Natural killer cell (primary cell): ENCODE data around the gene ARSB. TPM values are rescaled to one million over a fixed set of nuclear protein-coding genes. Genes with fewer than 3 reads are reported as not detected.

Experiments
- ATAC-seq, 3 donors: fragments of 150-1000 bp in 2 of 3; fragments of 200-7000 bp in 1 of 3; cut with Tn5 transposase; 1 replicate in 1 of 3; 2 replicates in 2 of 3; pipeline ENCODE4 v1.10.0; 2021; ENCODE audit warnings: mild to moderate bottlenecking in 2 of 3, moderate library complexity in 2 of 3
- DNase-seq, 2 donors: peaks; one replicate each; pipeline versions ENCODE4 v3.0.0 to v3.0.0-alpha.2; 2013 to 2021; ENCODE audit warnings: mixed read lengths in 1 of 2
- H3K27ac ChIP-seq: one replicate; pipeline ENCODE4 v1.5.1; 2013; ENCODE audit warnings: mild to moderate bottlenecking, low read length
- H3K27me3 ChIP-seq: one replicate; pipeline ENCODE4 v1.6.1; 2013; ENCODE audit warnings: low read length; ENCODE audit not compliant: control insufficient read depth, insufficient read depth
- H3K36me3 ChIP-seq: one replicate; pipeline ENCODE4 v1.6.1; 2013; ENCODE audit warnings: low read length; ENCODE audit not compliant: control insufficient read depth, insufficient read depth
- H3K4me1 ChIP-seq: one replicate; pipeline ENCODE4 v1.6.1; 2013; ENCODE audit warnings: low read length; ENCODE audit not compliant: control insufficient read depth, insufficient read depth
- H3K4me3 ChIP-seq: one replicate; pipeline ENCODE4 v1.5.1; 2013; ENCODE audit warnings: low read length
- H3K9me3 ChIP-seq: one replicate; pipeline ENCODE4 v1.6.1; 2013; ENCODE audit warnings: low read length; ENCODE audit not compliant: control insufficient read depth, insufficient read depth
- H3K27ac Mint-ChIP-seq, 2 donors: one replicate each; pipeline ENCODE4 v1.8.0; 2022; ENCODE audit warnings: mild to moderate bottlenecking in 2 of 2, mixed read lengths in 2 of 2, moderate library complexity in 1 of 2
- H3K27me3 Mint-ChIP-seq, 2 donors: one replicate each; pipeline ENCODE4 v1.8.0; 2022; ENCODE audit warnings: low read depth in 2 of 2, mixed read lengths in 2 of 2
- H3K36me3 Mint-ChIP-seq: one replicate; pipeline ENCODE4 v1.8.0; 2022; ENCODE audit warnings: mixed read lengths
- H3K4me1 Mint-ChIP-seq, 2 donors: one replicate each; pipeline ENCODE4 v1.8.0; 2022; ENCODE audit warnings: mixed read lengths in 2 of 2
- H3K4me3 Mint-ChIP-seq: one replicate; pipeline ENCODE4 v1.8.0; 2022; ENCODE audit warnings: mild to moderate bottlenecking, moderate library complexity, mixed read lengths
- H3K9me3 Mint-ChIP-seq, 2 donors: one replicate each; pipeline ENCODE4 v1.8.0; 2022; ENCODE audit warnings: mixed read lengths in 2 of 2
- CTCF ChIP-seq: fragments of 200-600 bp; IDR thresholded peaks from one replicate; pipeline ENCODE4 v1.8.0; 2022; ENCODE audit warnings: antibody characterized with exemption
- WGBS: methylation state at CpG from one replicate; pipeline ENCODE4 v1.1.7; 2013; ENCODE audit warnings: missing lambda C conversion rate; ENCODE audit not compliant: insufficient coverage; 5-methylcytosine and 5-hydroxymethylcytosine counted together
- intact Hi-C: fragments of 100-400 bp; cut with micrococcal nuclease; formaldehyde crosslinking; loops from one replicate; pipeline ENCODE4 v1.14.2; 2022
- total RNA-seq, 4 donors: library from RNA; stranded (reverse); fragments of 120-200 nt in 1 of 4; gene quantifications; one replicate each; pipeline versions ENCODE4 v1.2.3 to v1.2.4, GENCODE V29; 2013 to 2022

The ARSB gene
- total RNA-seq, 3 donors from 2014 or later (not counting 1 experiment from before 2014, with no cell fraction given): 8.6 to 12.8 (median 8.9) TPM

DNA sequence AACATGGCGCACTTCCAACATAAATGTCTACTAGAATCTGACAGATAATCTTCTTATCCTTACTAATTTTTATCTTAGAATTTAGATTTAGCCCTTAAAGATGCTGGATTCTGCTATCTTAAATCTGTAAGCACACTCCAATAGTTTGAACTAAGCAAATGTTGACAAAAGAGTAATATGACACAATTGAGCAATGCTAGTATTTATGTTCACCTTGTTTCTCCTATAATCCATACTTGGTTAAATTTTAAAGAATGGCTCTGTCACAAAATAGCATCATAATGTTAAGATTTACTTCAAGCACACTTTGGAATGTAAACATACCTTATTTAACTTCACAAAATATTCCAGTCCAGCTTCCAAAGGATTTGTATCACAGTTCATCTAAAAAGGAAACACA lies 38.8 kb upstream of the ARSB start:
- H3K27me3 Mint-ChIP-seq: peaks cover 34 to 89% of the 10 kb centered on the region in 2 donors
- no peak overlapping the region for H3K4me3 Mint-ChIP-seq
- peaks cover 4% of the 10 kb centered on the region for H3K4me1 ChIP-seq
- no peak for ATAC-seq
- H3K36me3 ChIP-seq: no peaks in the 10 kb centered on the region
- peaks cover 14% of the 10 kb centered on the region for H3K27me3 ChIP-seq
- no peaks in the 10 kb centered on the region for H3K9me3 Mint-ChIP-seq
- H3K9me3 ChIP-seq: no peaks in the 10 kb centered on the region
- H3K4me1 Mint-ChIP-seq: peaks cover 14 to 15% of the 10 kb centered on the region in 2 donors
- 100% methylated on average over 1 of the region's 1 CpG for WGBS
- H3K4me3 ChIP-seq: no peak overlapping the region
- no peak for TF ChIP-seq CTCF
- DNase-seq: no peak
- H3K36me3 Mint-ChIP-seq: no peaks in the 10 kb centered on the region
- intact Hi-C loops: loop anchor here (2.0 to 10.0 kb wide), 2 partner anchors 109 to 1061 kb away; no protein-coding TSS in a partner anchor
- H3K27ac ChIP-seq: no peak overlapping the region
- no peak overlapping the region for H3K27ac Mint-ChIP-seq

- no peaks in the 10 kb centered on the region for H3K36me3 Mint-ChIP-seq
- H3K4me1 Mint-ChIP-seq: peaks cover 14 to 15% of the 10 kb centered on the region in 2 donors
- no peak overlapping the region for H3K4me3 ChIP-seq
- TF ChIP-seq CTCF: no peak
- peaks cover 14% of the 10 kb centered on the region for H3K27me3 ChIP-seq
- ATAC-seq: no peak
- H3K9me3 Mint-ChIP-seq: no peaks in the 10 kb centered on the region
- H3K27ac ChIP-seq: no peak overlapping the region
- no peak for DNase-seq
- peaks cover 36 to 85% of the 10 kb centered on the region in 2 donors for H3K27me3 Mint-ChIP-seq
- H3K9me3 ChIP-seq: no peaks in the 10 kb centered on the region
- WGBS: 100% methylated on average over 1 of the region's 1 CpG
- intact Hi-C loops: loop anchor here (10.0 kb wide), 1 partner anchor 1061 kb away; no protein-coding TSS in a partner anchor
- H3K4me3 Mint-ChIP-seq: no peak overlapping the region
- H3K36me3 ChIP-seq: no peaks in the 10 kb centered on the region
- H3K4me1 ChIP-seq: peaks cover 4% of the 10 kb centered on the region
- no peak overlapping the region for H3K27ac Mint-ChIP-seq
Measured at GRCh38 chr5:79023348-79023747, 38.2 kb upstream of the ARSB start.

DNA sequence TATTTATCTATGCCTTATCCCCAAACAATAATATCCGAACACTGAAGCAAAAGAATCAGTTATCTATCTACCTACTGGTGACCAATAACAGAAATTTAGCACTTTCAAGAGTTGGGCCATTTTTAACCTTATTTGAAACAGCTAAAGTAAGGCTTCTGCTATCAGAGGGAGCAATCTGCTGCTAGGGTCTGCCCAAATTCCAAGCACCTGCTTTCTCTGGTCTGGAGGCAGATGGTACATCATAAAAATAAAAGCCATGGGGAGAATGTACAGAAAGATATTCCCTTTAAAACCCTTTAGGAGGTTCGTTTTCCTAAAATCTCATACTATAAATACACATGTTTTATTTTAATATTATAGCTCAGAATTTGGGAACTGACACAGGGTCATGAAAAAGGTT lies 37.7 kb upstream of the ARSB start:
- peaks cover 14% of the 10 kb centered on the region for H3K27me3 ChIP-seq
- Mint-ChIP-seq H3K4me3 (no peak overlapping the region), H3K27ac (no peak overlapping the region), H3K9me3 (no peaks in the 10 kb centered on the region), H3K4me1 (peaks cover 14 to 15% of the 10 kb centered on the region in 2 donors), H3K36me3 (no peaks in the 10 kb centered on the region), H3K27me3 (peaks cover 36 to 83% of the 10 kb centered on the region in 2 donors)
- intact Hi-C loops: loop anchor here (10.0 kb wide), 1 partner anchor 1062 kb away; no protein-coding TSS in a partner anchor
- WGBS: 67% methylated on average over 1 of the region's 2 CpGs
- H3K4me3 ChIP-seq: no peak overlapping the region
- peaks cover 4% of the 10 kb centered on the region for H3K4me1 ChIP-seq
- no peaks in the 10 kb centered on the region for H3K36me3 ChIP-seq
- DNase-seq: no peak
- ATAC-seq: no peak
- no peaks in the 10 kb centered on the region for H3K9me3 ChIP-seq
- H3K27ac ChIP-seq: no peak overlapping the region
- TF ChIP-seq CTCF: no peak

DNA sequence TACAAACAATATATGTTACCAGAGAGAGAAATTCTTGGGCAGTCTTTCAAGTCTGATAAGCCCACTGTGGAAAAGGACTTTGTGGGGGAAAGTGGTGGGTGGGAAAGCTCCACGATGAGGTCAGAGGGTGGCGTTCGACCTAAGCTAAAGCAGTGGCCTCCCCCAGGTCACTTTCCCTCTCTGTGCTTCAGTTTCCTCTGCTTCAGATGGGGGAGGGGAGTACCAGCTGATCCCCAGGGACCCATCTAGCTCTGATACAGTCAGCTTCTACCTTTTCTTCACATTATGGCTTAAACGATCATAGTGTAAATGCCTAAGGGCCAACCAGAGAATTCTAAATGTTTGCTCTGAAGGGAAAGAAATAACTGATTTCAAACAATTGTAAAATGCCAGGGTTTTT lies 36.6 kb upstream of the ARSB start:
- Mint-ChIP-seq H3K27ac (no peak overlapping the region), H3K4me3 (no peak overlapping the region), H3K9me3 (no peaks in the 10 kb centered on the region), H3K36me3 (no peaks in the 10 kb centered on the region), H3K4me1 (peaks cover 14 to 15% of the 10 kb centered on the region in 2 donors), H3K27me3 (peaks cover 34 to 84% of the 10 kb centered on the region in 2 donors)
- Histone ChIP-seq H3K4me3 (no peak overlapping the region), H3K4me1 (peaks cover 4% of the 10 kb centered on the region), H3K27ac (no peak overlapping the region), H3K36me3 (no peaks in the 10 kb centered on the region), H3K9me3 (no peaks in the 10 kb centered on the region), H3K27me3 (peaks cover 14% of the 10 kb centered on the region)
- no peak for TF ChIP-seq CTCF
- no peak for ATAC-seq
- DNase-seq: no peak
- WGBS: 76% methylated on average over 3 of the region's 4 CpGs
- intact Hi-C loops: loop anchor here (2.0 to 10.0 kb wide), 2 partner anchors 443 to 1063 kb away; no protein-coding TSS in a partner anchor
